GM23338 (cell line): ENCODE data around the gene WFDC8. TPM values are rescaled to one million over a fixed set of nuclear protein-coding genes. Genes with fewer than 3 reads are reported as not detected.
"Not testable (repeated sequence)": the region's sequence is repeated elsewhere in the genome, so short reads cannot be mapped to it uniquely, and the experiment has no call there.

Experiments
- ATAC-seq: fragments of 200-7000 bp; cut with Tn5 transposase; 3 replicates; pipeline ENCODE4 v1.9.1; 2020
- DNase-seq: peaks from one replicate; pipeline ENCODE4 v3.0.0-alpha.2; 2015; ENCODE audit warnings: low spot score
- H2AFZ ChIP-seq: fragments of 200-600 bp; sonication (generic); 2 replicates; pipeline ENCODE4 v1.8.0; 2016; ENCODE audit warnings: antibody characterized with exemption, mild to moderate bottlenecking, moderate library complexity
- H3F3A ChIP-seq: fragments of 200-600 bp; sonication (generic); replicated peaks from 2 replicates; pipeline ENCODE4 v1.8.0; 2017; ENCODE audit warnings: antibody characterized with exemption, mixed run types, low read depth
- H3K27ac ChIP-seq: fragments of 200-600 bp; sonication (generic); 2 replicates; pipeline ENCODE4 v1.6.1; 2016; ENCODE audit warnings: low read depth
- H3K27me3 ChIP-seq: fragments of 200-600 bp; sonication (generic); 2 replicates; pipeline ENCODE4 v1.8.0; 2016; ENCODE audit warnings: mild to moderate bottlenecking, mixed run types, moderate library complexity; ENCODE audit not compliant: insufficient read depth
- H3K36me3 ChIP-seq: fragments of 200-600 bp; sonication (generic); 2 replicates; pipeline ENCODE4 v1.8.0; 2016; ENCODE audit warnings: mild to moderate bottlenecking; ENCODE audit not compliant: insufficient read depth
- H3K4me1 ChIP-seq: fragments of 200-600 bp; sonication (generic); 2 replicates; pipeline ENCODE4 v1.8.0; 2016; ENCODE audit warnings: mild to moderate bottlenecking, moderate library complexity; ENCODE audit not compliant: insufficient read depth
- H3K4me2 ChIP-seq: fragments of 200-600 bp; sonication (generic); 2 replicates; pipeline ENCODE4 v1.7.1; 2017; ENCODE audit warnings: mixed run types
- H3K4me3 ChIP-seq: fragments of 200-600 bp; sonication (generic); 2 replicates; pipeline ENCODE4 v1.6.1; 2016; ENCODE audit warnings: mixed run types
- H3K79me2 ChIP-seq: fragments of 200-600 bp; sonication (generic); replicated peaks from 2 replicates; pipeline ENCODE4 v1.8.0; 2017; ENCODE audit warnings: mild to moderate bottlenecking; ENCODE audit not compliant: insufficient read depth
- H3K9me2 ChIP-seq: fragments of 200-600 bp; sonication (generic); 2 replicates; pipeline ENCODE4 v1.8.0; 2017; ENCODE audit not compliant: insufficient read depth
- H4K20me1 ChIP-seq: fragments of 200-600 bp; sonication (generic); replicated peaks from 2 replicates; pipeline ENCODE4 v1.8.0; 2017; ENCODE audit warnings: mild to moderate bottlenecking; ENCODE audit not compliant: insufficient read depth
- H3K27ac Mint-ChIP-seq: 2 replicates; pipeline ENCODE4 v1.8.0; 2020; ENCODE audit warnings: inconsistent platforms, mild to moderate bottlenecking, moderate library complexity, mixed read lengths
- H3K27me3 Mint-ChIP-seq: 3 replicates; pipeline ENCODE4 v1.8.0; 2022; ENCODE audit warnings: low read depth, mild to moderate bottlenecking, moderate library complexity, mixed read lengths, inconsistent platforms; ENCODE audit not compliant: insufficient read depth, poor library complexity
- H3K36me3 Mint-ChIP-seq: 3 replicates; pipeline ENCODE4 v1.8.0; 2021; ENCODE audit warnings: low read depth, mild to moderate bottlenecking, inconsistent platforms, moderate library complexity, mixed read lengths
- H3K4me1 Mint-ChIP-seq: 3 replicates; pipeline ENCODE4 v1.8.0; 2020; ENCODE audit warnings: mild to moderate bottlenecking, inconsistent platforms, mixed read lengths
- H3K4me3 Mint-ChIP-seq: 3 replicates; pipeline ENCODE4 v1.8.0; 2021; ENCODE audit warnings: moderate library complexity, mild to moderate bottlenecking, inconsistent platforms, mixed read lengths
- H3K9me3 Mint-ChIP-seq: 3 replicates; pipeline ENCODE4 v1.8.0; 2020; ENCODE audit warnings: moderate library complexity, mild to moderate bottlenecking, inconsistent platforms, mixed read lengths
- POLR2AphosphoS5 ChIP-seq: IDR thresholded peaks from 2 replicates; pipeline ENCODE4 v1.6.1; 2016; ENCODE audit warnings: antibody characterized with exemption, low read depth
- polyA plus RNA-seq: library from polyadenylated mRNA; unstranded; fragments of >200 nt; fragmentation: Nextera tagmentation; extraction: Ambion mirVana; gene quantifications from 2 replicates; pipeline ENCODE4 v1.2.1, GENCODE V29; 2016
- total RNA-seq: library from RNA; depleted of rRNA; stranded (reverse); fragments of >200 nt; shearing (Covaris generic); gene quantifications from 2 replicates; pipeline ENCODE4 v1.2.3, GENCODE V29; 2014
- TF ChIP-seq, protein P1 (sequence below): fragments of 250-450 bp; sonication (Bioruptor Pico); IDR thresholded peaks from 2 replicates; pipeline ENCODE4 v1.5.0; 2020; ENCODE audit warnings: mild to moderate bottlenecking, moderate library complexity

WFDC8 gene
- total and polyA plus RNA-seq, 2 experiments from 2014 or later = 0.23 TPM; not detected in 1

DNA sequence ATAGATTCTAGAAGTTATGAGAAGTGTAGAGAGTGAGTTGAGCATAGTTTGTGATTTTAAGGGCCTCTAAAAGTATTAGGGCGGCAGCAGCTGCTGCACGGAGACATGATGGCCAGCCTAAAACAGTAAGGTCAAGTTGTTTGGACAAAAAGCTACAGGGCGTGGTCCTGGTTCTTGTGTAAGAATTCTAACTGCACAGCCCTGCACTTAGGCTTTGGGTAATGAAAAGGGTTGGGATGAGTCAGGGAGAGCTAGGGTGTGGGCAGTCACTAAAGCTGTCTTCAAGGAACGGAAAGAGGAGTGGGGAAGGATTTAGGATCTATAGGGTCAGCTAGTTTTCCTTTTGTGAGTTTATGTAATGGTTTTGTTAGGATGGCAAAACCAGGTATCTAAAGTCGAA, 6.9 kb upstream of the WFDC8 start:
- H2AFZ ChIP-seq, H3K4me2 ChIP-seq, H3K9me2 ChIP-seq, H3K4me3 ChIP-seq, DNase-seq, H4K20me1 ChIP-seq, H3K27ac Mint-ChIP-seq, H3K9me3 Mint-ChIP-seq, H3K36me3 ChIP-seq, H3F3A ChIP-seq, H3K4me3 Mint-ChIP-seq, H3K27ac ChIP-seq, ATAC-seq, H3K27me3 ChIP-seq, H3K36me3 Mint-ChIP-seq, H3K79me2 ChIP-seq, H3K27me3 Mint-ChIP-seq: not testable (repeated sequence)
- H3K4me1 Mint-ChIP-seq = peaks cover 11% of the 10 kb centered on the region
- peaks cover 27% of the 10 kb centered on the region for H3K4me1 ChIP-seq

DNA sequence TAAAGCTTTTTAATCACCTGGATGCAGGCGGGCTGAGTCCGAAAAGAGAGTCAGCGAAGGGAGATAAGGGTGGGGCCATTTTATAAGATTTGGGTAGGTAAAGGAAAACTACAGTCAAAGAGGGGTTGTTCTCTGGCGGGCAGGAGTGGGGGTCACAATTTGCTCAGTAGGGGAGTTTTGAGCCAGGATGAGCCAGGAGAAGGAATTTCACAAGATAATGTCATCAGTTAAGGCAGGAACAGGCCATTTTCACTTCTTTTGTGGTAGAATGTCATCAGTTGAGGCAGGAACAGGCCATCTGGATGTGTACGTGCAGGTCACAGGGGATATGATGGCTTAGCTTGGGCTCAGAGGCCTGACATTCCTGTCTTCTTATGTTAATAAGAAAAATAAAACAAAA, 5.2 kb upstream of the WFDC8 start:
- Histone ChIP-seq H3K4me1 (peaks cover 27% of the 10 kb centered on the region), H2AFZ (peak overlapping the region; percentile 48; the same call in 1 of the 2 replicates)
- not testable (repeated sequence) for H3K9me3 Mint-ChIP-seq, H3K4me3 ChIP-seq, H3K27ac ChIP-seq, H3K27ac Mint-ChIP-seq, H3F3A ChIP-seq, H3K27me3 ChIP-seq, H3K79me2 ChIP-seq, ATAC-seq, H3K36me3 ChIP-seq, H4K20me1 ChIP-seq, DNase-seq, H3K27me3 Mint-ChIP-seq, H3K9me2 ChIP-seq, H3K36me3 Mint-ChIP-seq, H3K4me3 Mint-ChIP-seq, H3K4me2 ChIP-seq
- peaks cover 13% of the 10 kb centered on the region for H3K4me1 Mint-ChIP-seq

DNA sequence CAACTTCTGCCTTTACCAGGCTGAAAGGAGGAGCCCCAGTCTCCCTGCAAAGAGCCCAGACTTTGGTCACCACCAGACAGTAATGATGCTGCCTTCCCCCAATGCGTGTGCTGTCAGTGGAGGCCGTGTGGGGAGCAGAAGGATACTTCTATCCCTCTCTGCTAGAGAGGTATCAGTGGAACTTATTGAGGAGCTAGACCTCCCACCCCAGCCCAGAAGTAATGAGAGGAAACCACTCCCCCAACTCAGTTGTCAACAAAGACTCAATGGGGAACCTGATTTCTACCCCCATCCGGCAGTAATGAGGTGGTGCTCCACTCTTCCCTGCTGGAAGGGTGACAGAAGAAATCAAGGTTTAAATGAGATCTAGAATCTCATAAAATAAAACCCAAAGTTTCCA, 4.4 kb upstream of the WFDC8 start:
- Histone ChIP-seq H3K27me3 (no peaks in the 10 kb centered on the region), H3K4me3 (no peak overlapping the region), H3K9me2 (no peaks in the 10 kb centered on the region), H2AFZ (peak overlapping the region; percentile 86), H3K36me3 (no peaks in the 10 kb centered on the region), H3K27ac (no peak overlapping the region; the same call in 1 of the 2 replicates), H3K79me2 (no peaks in the 10 kb centered on the region), H3F3A (no peaks in the 10 kb centered on the region), H3K4me2 (peak overlapping the region; percentile 46), H3K4me1 (peaks cover 28% of the 10 kb centered on the region), H4K20me1 (no peaks in the 10 kb centered on the region)
- no peaks in the 10 kb centered on the region for H3K36me3 Mint-ChIP-seq
- peaks cover 17% of the 10 kb centered on the region for H3K4me1 Mint-ChIP-seq
- H3K27me3 Mint-ChIP-seq = no peaks in the 10 kb centered on the region
- TF ChIP-seq POLR2AphosphoS5 = no peak
- TF ChIP-seq, protein P1, sequence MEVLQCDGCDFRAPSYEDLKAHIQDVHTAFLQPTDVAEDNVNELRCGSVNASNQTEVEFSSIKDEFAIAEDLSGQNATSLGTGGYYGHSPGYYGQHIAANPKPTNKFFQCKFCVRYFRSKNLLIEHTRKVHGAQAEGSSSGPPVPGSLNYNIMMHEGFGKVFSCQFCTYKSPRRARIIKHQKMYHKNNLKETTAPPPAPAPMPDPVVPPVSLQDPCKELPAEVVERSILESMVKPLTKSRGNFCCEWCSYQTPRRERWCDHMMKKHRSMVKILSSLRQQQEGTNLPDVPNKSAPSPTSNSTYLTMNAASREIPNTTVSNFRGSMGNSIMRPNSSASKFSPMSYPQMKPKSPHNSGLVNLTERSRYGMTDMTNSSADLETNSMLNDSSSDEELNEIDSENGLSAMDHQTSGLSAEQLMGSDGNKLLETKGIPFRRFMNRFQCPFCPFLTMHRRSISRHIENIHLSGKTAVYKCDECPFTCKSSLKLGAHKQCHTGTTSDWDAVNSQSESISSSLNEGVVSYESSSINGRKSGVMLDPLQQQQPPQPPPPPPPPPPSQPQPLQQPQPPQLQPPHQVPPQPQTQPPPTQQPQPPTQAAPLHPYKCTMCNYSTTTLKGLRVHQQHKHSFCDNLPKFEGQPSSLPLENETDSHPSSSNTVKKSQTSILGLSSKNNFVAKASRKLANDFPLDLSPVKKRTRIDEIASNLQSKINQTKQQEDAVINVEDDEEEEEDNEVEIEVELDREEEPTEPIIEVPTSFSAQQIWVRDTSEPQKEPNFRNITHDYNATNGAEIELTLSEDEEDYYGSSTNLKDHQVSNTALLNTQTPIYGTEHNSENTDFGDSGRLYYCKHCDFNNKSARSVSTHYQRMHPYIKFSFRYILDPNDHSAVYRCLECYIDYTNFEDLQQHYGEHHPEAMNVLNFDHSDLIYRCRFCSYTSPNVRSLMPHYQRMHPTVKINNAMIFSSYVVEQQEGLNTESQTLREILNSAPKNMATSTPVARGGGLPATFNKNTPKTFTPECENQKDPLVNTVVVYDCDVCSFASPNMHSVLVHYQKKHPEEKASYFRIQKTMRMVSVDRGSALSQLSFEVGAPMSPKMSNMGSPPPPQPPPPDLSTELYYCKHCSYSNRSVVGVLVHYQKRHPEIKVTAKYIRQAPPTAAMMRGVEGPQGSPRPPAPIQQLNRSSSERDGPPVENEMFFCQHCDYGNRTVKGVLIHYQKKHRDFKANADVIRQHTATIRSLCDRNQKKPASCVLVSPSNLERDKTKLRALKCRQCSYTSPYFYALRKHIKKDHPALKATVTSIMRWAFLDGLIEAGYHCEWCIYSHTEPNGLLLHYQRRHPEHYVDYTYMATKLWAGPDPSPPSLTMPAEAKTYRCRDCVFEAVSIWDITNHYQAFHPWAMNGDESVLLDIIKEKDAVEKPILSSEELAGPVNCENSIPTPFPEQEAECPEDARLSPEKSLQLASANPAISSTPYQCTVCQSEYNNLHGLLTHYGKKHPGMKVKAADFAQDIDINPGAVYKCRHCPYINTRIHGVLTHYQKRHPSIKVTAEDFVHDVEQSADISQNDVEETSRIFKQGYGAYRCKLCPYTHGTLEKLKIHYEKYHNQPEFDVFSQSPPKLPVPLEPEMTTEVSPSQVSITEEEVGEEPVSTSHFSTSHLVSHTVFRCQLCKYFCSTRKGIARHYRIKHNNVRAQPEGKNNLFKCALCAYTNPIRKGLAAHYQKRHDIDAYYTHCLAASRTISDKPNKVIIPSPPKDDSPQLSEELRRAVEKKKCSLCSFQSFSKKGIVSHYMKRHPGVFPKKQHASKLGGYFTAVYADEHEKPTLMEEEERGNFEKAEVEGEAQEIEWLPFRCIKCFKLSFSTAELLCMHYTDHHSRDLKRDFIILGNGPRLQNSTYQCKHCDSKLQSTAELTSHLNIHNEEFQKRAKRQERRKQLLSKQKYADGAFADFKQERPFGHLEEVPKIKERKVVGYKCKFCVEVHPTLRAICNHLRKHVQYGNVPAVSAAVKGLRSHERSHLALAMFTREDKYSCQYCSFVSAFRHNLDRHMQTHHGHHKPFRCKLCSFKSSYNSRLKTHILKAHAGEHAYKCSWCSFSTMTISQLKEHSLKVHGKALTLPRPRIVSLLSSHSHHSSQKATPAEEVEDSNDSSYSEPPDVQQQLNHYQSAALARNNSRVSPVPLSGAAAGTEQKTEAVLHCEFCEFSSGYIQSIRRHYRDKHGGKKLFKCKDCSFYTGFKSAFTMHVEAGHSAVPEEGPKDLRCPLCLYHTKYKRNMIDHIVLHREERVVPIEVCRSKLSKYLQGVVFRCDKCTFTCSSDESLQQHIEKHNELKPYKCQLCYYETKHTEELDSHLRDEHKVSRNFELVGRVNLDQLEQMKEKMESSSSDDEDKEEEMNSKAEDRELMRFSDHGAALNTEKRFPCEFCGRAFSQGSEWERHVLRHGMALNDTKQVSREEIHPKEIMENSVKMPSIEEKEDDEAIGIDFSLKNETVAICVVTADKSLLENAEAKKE (CRISPR knock-in tag) = peak; percentile 66
- peak overlapping the region; percentile 31 for H3K4me3 Mint-ChIP-seq
- no peak overlapping the region for H3K27ac Mint-ChIP-seq
- DNase-seq = peak; percentile 45
- ATAC-seq = peak; percentile 89
- no peaks in the 10 kb centered on the region for H3K9me3 Mint-ChIP-seq
